Smooth muscle cell (in vitro differentiated cells): ENCODE data around the gene CLCN7. TPM values are rescaled to one million over a fixed set of nuclear protein-coding genes. Genes with fewer than 3 reads are reported as not detected.

Experiments
- DNase-seq: peaks from one replicate; lab custom pipeline; 2025; ENCODE audit not compliant: unreplicated experiment; lab: John Stamatoyannopoulos, UW
- H2AFZ ChIP-seq: fragments of 200-600 bp; sonication (generic); 2 replicates; pipeline ENCODE4 v1.6.0; 2016; ENCODE audit warnings: antibody characterized with exemption, low read depth, mild to moderate bottlenecking
- H3F3A ChIP-seq: fragments of 200-600 bp; sonication (generic); 2 replicates; pipeline ENCODE4 v1.6.0; 2017; ENCODE audit warnings: antibody characterized with exemption, low read depth
- H3K27ac ChIP-seq: fragments of 200-600 bp; sonication (generic); 2 replicates; pipeline ENCODE4 v1.5.1; 2016; ENCODE audit warnings: low read depth, mild to moderate bottlenecking
- H3K27me3 ChIP-seq: fragments of 200-600 bp; sonication (generic); 2 replicates; pipeline ENCODE4 v1.6.1; 2016; ENCODE audit warnings: low read depth, mild to moderate bottlenecking
- H3K36me3 ChIP-seq: fragments of 200-600 bp; sonication (generic); 2 replicates; pipeline ENCODE4 v1.5.1; 2016; ENCODE audit warnings: low read depth
- H3K4me1 ChIP-seq: fragments of 200-600 bp; sonication (generic); 2 replicates; pipeline ENCODE4 v1.5.1; 2016; ENCODE audit warnings: low read depth
- H3K4me2 ChIP-seq: fragments of 200-600 bp; sonication (generic); 2 replicates; pipeline ENCODE4 v1.6.0; 2016; ENCODE audit warnings: mild to moderate bottlenecking
- H3K4me3 ChIP-seq: fragments of 200-600 bp; sonication (generic); 2 replicates; pipeline ENCODE4 v1.5.1; 2016; ENCODE audit warnings: mild to moderate bottlenecking
- H3K79me2 ChIP-seq: fragments of 200-600 bp; sonication (generic); 2 replicates; pipeline ENCODE4 v1.6.0; 2016; ENCODE audit warnings: low read depth, mild to moderate bottlenecking
- H3K9ac ChIP-seq: fragments of 200-600 bp; sonication (generic); 2 replicates; pipeline ENCODE4 v1.6.0; 2016; ENCODE audit warnings: low read depth
- H3K9me3 ChIP-seq: fragments of 200-600 bp; sonication (generic); replicated peaks from 2 replicates; pipeline ENCODE4 v1.5.1; 2016; ENCODE audit warnings: low read depth
- H4K20me1 ChIP-seq: fragments of 200-600 bp; sonication (generic); 2 replicates; pipeline ENCODE4 v1.6.0; 2016; ENCODE audit warnings: low read depth
- CTCF ChIP-seq: fragments of 200-600 bp; sonication (generic); IDR thresholded peaks from 2 replicates; pipeline ENCODE4 v1.5.1; 2017; ENCODE audit warnings: borderline replicate concordance, mild to moderate bottlenecking, antibody characterized with exemption; ENCODE audit not compliant: insufficient read depth, poor library complexity, severe bottlenecking
- WGBS: methylation state at CpG from one replicate; pipeline ENCODE4 v1.1.7; 2016; ENCODE audit warnings: low lambda C conversion rate; 5-methylcytosine and 5-hydroxymethylcytosine counted together
- polyA plus RNA-seq: library from polyadenylated mRNA; unstranded; fragments of >200 nt; fragmentation: Nextera tagmentation; extraction: Ambion mirVana; gene quantifications from 2 replicates; pipeline ENCODE4 v1.2.1, GENCODE V29; 2016
- total RNA-seq: library from RNA; depleted of rRNA; stranded (reverse); fragments of >200 nt; gene quantifications from 2 replicates; pipeline ENCODE4 v1.2.3, GENCODE V29; 2014

CLCN7 gene
- total and polyA plus RNA-seq, 2 experiments from 2014 or later, result 15.6 to 45.2 TPM

- no peak overlapping the region for H3K4me2 ChIP-seq
- H3K4me1 ChIP-seq, result no peaks in the 10 kb centered on the region
- no peaks in the 10 kb centered on the region for H3K79me2 ChIP-seq
- no peak for DNase-seq
- no peak for TF ChIP-seq CTCF
- no peaks in the 10 kb centered on the region for H4K20me1 ChIP-seq
- H3K36me3 ChIP-seq, result no peaks in the 10 kb centered on the region
- H2AFZ ChIP-seq, result no peak overlapping the region
- H3K27ac ChIP-seq, result no peak overlapping the region
- H3F3A ChIP-seq, result no peaks in the 10 kb centered on the region
- no peak overlapping the region for H3K4me3 ChIP-seq
- WGBS, result 98% methylated on average over 44 of the region's 44 CpGs
- no peaks in the 10 kb centered on the region for H3K9me3 ChIP-seq
- H3K27me3 ChIP-seq, result no peaks in the 10 kb centered on the region
- H3K9ac ChIP-seq, result no peak overlapping the region
Measured at GRCh38 chr16:1500465-1501150, 25.8 kb upstream of the CLCN7 start.

- Histone ChIP-seq H3K4me2 (no peak overlapping the region), H3K9ac (no peak overlapping the region), H3K79me2 (peaks cover 3% of the 10 kb centered on the region), H2AFZ (no peak overlapping the region), H3K27ac (no peak overlapping the region), H3K9me3 (no peaks in the 10 kb centered on the region), H4K20me1 (no peaks in the 10 kb centered on the region), H3K36me3 (no peaks in the 10 kb centered on the region), H3K4me3 (no peak overlapping the region), H3K4me1 (no peaks in the 10 kb centered on the region), H3F3A (no peaks in the 10 kb centered on the region), H3K27me3 (no peaks in the 10 kb centered on the region)
- TF ChIP-seq CTCF, result no peak
- no peak for DNase-seq
- WGBS, result 97% methylated on average over 31 of the region's 36 CpGs
Measured at GRCh38 chr16:1499756-1500464, 25.1 kb upstream of the CLCN7 start.

DNA sequence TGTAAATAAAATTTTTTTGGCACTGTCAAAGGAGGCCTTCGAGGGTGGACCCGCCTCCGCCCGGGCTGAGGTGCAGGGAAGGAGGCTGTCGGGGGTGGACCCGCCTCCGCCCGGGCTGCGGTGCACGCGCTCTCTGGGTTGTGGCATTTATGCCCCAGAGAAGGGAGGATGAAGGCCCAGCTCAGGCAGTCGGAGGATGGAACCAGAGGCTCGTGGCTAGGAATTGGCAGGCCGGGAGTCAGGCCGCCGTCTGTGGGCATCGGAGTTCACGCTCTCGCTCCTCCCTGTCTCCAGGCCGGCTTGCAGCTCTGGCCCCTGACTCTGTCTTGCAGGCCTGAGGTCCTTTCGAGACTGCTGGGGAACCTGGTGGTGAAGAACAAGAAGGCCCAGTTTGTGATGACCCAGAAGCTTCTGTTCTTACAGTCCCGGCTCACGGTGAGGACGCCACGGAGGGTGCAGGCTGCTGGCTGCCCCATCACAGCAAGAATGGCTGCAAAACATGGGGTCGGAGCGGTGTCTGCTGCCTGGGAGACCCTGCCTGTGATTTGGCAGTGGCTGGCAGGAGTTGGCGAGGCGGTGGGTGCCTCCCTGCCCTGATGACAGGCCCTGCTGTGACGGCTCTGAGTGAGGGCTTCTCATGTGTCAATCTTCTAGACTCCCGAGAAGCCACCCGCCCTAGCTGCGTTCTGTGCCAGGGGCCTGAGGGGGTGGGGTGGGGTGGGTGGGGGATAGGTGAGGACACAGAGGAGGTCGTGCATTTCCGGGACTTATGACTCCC is 24.3 kb upstream of the CLCN7 start:
- no peak for TF ChIP-seq CTCF

More for the DNA sequence above, 24.3 kb upstream of the CLCN7 start:
- Histone ChIP-seq H3K9ac (no peak overlapping the region), H3K36me3 (no peaks in the 10 kb centered on the region), H4K20me1 (no peaks in the 10 kb centered on the region), H2AFZ (no peak overlapping the region), H3K27me3 (no peaks in the 10 kb centered on the region), H3K4me2 (no peak overlapping the region), H3K9me3 (no peaks in the 10 kb centered on the region), H3F3A (no peaks in the 10 kb centered on the region), H3K4me3 (no peak overlapping the region), H3K27ac (no peak overlapping the region), H3K4me1 (peaks cover 4% of the 10 kb centered on the region), H3K79me2 (peaks cover 10% of the 10 kb centered on the region)
- DNase-seq, result no peak
- WGBS, result 98% methylated on average over 32 of the region's 35 CpGs
